Measurements from ENCODE around the gene CFB. TPM values are rescaled to one million over a fixed set of nuclear protein-coding genes. Genes with fewer than 3 reads are reported as not detected.
A peak's percentile ranks its signal among the peaks of the same experiment; 100 is the strongest.
"Not testable (repeated sequence)": the region's sequence is repeated elsewhere in the genome, so short reads cannot be mapped to it uniquely, and the experiment has no call there.

Gene CFB
- total RNA-seq, 1 donor from 2014 or later = not detected

DNA sequence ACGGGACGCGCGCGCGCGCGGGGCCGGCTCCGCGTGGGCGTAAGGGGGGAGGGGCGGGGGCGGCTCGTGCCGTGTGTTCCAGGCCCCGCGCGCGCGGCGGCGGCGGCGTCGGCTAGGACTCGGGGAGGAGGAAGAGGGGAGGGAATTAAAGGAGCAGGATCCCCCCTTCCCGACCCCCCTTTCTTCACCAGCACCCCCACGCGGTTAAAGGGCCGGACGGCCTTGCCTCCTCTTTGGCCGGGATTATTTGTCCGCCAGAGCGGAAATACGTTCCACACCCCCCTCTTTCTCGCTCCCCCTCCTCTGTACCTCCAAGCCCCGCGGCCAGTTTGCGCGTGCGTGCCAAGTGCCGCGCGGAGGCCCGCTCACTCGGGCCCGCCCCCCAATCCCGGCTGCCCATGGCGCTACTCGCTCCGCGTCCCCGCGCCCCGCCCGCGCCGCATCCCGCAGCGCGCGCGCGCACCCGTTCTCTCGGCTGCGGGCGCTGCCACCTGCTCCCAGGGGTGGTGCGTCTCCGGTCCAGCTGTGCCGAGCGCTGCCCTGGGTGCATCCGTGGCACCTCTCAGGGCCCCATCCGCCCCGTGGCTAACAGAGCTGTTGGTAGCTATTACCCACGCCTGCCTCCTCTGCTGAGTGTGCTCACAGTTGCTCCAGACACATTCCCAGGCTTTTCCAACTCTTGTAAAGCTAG, 43.8 kb upstream of the CFB start, which contains the start of gene ZBTB12:
ZBTB12 (minus strand) TSS at position 134 of the 691 bp plus-strand sequence. CDS start 781 bp downstream, outside the sequence.
- no peaks in the 10 kb centered on the region for H3K36me3 Mint-ChIP-seq (ENCODE audit: low read depth)
- TF ChIP-seq, protein P1, sequence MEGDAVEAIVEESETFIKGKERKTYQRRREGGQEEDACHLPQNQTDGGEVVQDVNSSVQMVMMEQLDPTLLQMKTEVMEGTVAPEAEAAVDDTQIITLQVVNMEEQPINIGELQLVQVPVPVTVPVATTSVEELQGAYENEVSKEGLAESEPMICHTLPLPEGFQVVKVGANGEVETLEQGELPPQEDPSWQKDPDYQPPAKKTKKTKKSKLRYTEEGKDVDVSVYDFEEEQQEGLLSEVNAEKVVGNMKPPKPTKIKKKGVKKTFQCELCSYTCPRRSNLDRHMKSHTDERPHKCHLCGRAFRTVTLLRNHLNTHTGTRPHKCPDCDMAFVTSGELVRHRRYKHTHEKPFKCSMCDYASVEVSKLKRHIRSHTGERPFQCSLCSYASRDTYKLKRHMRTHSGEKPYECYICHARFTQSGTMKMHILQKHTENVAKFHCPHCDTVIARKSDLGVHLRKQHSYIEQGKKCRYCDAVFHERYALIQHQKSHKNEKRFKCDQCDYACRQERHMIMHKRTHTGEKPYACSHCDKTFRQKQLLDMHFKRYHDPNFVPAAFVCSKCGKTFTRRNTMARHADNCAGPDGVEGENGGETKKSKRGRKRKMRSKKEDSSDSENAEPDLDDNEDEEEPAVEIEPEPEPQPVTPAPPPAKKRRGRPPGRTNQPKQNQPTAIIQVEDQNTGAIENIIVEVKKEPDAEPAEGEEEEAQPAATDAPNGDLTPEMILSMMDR (conservative IDR thresholded peaks at IDR 0.05) = no peak
- peak; percentile 95 for DNase-seq (ENCODE audit: low read depth, low spot score)
- H3K4me1 Mint-ChIP-seq = peaks cover 37% of the 10 kb centered on the region
- no peaks in the 10 kb centered on the region for H3K9me3 Mint-ChIP-seq
- peak within 1 kb of the TSS; percentile 89 for H3K4me3 Mint-ChIP-seq
- H3K27ac Mint-ChIP-seq (ENCODE audit: unreplicated experiment) = peak within 1 kb of the TSS; percentile 43
- H3K27me3 Mint-ChIP-seq (ENCODE audit: low read depth) = peaks cover 14% of the 10 kb centered on the region

DNA sequence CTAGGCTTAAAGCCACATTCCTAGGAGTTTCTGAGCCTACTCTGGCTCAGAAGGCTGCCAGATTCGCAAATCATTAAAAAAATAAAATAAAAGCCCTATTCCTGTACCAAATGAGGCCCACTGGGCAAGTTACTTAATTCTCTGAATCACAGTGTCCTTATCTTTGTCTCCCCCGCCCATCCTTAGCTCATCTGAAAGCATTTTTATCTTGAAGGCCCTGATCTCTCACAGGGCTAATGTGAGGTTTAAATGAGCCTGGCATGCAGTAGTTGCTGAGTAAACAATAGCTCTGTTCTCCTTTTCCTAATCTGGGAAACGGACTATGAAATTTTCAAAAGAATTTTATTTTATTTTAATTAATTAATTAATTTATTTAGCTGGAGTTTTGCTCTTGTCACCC, 41.9 kb upstream of the CFB start:
- Mint-ChIP-seq H3K36me3 (ENCODE audit: low read depth) (no peaks in the 10 kb centered on the region), H3K4me1 (peaks cover 26% of the 10 kb centered on the region), H3K27me3 (ENCODE audit: low read depth) (peaks cover 14% of the 10 kb centered on the region), H3K9me3 (no peaks in the 10 kb centered on the region), H3K27ac (ENCODE audit: unreplicated experiment) (no peak overlapping the region), H3K4me3 (peak overlapping the region; percentile 55)
- TF ChIP-seq, protein P1 (conservative IDR thresholded peaks at IDR 0.05) = no peak
- DNase-seq (ENCODE audit: low read depth, low spot score) = no peak

DNA sequence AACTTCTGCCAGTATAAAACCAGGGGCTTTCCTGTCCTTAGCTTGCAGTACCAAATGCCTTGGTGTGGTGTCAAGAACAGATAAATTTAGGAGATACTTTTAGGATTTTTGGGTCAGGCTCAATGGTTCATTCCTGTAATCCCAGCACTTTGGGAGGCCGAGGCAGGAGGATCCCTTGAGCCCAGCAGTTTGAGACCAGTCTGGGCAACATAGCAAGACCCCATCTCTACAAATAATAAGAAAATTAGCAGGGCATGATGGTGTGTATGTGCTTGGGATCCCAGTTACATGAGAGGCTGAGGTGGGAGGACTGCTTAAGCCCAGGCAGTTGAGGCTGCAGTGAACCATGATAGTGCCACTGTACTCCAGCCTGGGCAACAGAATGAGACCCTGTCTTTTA, 40.9 kb upstream of the CFB start:
- TF ChIP-seq, protein P1 (conservative IDR thresholded peaks at IDR 0.05) = no peak
- H3K27me3 Mint-ChIP-seq (ENCODE audit: low read depth) = peaks cover 14% of the 10 kb centered on the region
- H3K9me3 Mint-ChIP-seq = no peaks in the 10 kb centered on the region
- no peak overlapping the region for H3K27ac Mint-ChIP-seq (ENCODE audit: unreplicated experiment)
- no peaks in the 10 kb centered on the region for H3K36me3 Mint-ChIP-seq (ENCODE audit: low read depth)
- peaks cover 16% of the 10 kb centered on the region for H3K4me1 Mint-ChIP-seq
- H3K4me3 Mint-ChIP-seq = peak overlapping the region; percentile 72
- no peak for DNase-seq (ENCODE audit: low read depth, low spot score)

DNA sequence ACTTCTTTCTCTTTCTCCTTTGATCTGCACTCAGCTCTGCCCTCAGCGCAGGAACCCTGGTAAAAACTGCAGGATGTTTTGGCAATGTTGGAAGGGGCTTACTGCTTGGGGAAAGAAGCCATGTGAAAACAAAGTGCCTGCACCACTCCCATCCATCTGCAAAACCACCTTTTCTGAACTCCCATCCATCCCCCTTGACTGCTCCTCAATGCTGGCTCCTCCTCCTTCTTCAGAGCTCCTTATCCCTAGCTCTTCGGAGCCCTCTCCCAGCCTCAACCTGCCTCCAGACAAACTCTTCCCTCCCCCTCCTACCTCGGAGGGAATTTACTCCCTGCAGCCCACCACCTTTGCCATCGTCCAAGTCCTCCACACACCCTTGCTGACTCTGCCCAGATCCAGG, 39.8 kb upstream of the CFB start:
- TF ChIP-seq, protein P1 (conservative IDR thresholded peaks at IDR 0.05) = no peak
- Mint-ChIP-seq H3K27ac (ENCODE audit: unreplicated experiment) (no peak overlapping the region), H3K36me3 (ENCODE audit: low read depth) (no peaks in the 10 kb centered on the region), H3K4me1 (peaks cover 16% of the 10 kb centered on the region), H3K27me3 (ENCODE audit: low read depth) (peaks cover 14% of the 10 kb centered on the region), H3K9me3 (no peaks in the 10 kb centered on the region), H3K4me3 (no peak overlapping the region)
- DNase-seq (ENCODE audit: low read depth, low spot score) = no peak

DNA sequence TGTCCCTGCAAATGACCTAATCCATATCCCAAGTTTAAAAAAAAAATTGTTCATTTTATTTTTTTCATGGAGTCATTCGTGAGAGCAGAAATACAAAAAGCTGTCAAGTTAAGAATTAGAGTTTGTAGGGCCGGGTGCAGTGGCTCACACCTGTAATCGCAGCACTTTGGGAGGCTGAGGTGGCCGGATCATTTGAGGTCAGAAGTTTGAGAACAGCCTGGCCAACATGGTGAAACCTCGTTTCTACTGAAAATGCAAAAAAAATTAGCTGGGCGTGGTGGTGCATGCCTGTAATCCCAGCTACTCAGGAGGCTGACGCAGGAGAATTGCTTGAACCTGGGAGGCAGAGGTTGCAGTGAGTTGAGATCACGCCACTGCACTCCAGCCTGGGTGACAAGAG, 39.2 kb upstream of the CFB start:
- H3K4me3 Mint-ChIP-seq; DNase-seq (ENCODE audit: low read depth, low spot score); H3K27ac Mint-ChIP-seq (ENCODE audit: unreplicated experiment); H3K36me3 Mint-ChIP-seq (ENCODE audit: low read depth); H3K9me3 Mint-ChIP-seq: not testable (repeated sequence)
- Mint-ChIP-seq H3K4me1 (peaks cover 16% of the 10 kb centered on the region), H3K27me3 (ENCODE audit: low read depth) (peaks cover 14% of the 10 kb centered on the region)

DNA sequence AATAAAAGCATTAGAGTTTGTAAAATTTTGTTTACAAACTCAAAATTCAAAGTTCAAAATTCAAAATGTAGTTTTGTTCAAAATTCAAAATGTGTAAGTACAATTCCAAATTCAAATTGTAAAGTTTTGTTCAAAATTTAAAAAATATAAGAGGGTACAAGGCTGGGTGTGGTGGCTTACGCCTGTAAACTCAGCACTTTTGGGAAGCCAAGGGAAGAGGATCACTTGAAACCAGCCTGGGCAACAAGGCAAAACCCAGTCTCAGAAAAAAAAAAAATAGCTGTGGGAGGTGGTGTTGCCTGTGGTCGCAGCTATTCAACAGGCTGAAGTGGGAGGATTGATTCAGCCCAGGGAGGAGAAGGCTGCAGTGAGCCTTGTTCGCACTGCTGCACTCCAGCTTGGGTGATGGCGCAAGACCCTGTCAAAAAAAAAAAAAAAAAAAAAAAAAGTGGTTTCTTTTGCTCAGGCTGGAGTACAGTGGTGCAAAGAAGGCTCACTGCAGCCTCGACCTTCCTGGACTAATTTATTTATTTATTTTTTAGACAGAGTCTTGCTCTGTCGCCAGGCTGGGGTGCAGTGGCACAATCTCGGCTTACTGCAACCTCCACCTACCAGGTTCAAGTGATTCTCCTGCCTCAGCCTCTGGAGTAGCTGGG, 38.6 kb upstream of the CFB start:
- H3K27me3 Mint-ChIP-seq (ENCODE audit: low read depth) = peaks cover 14% of the 10 kb centered on the region
- no peak overlapping the region for H3K4me3 Mint-ChIP-seq
- H3K36me3 Mint-ChIP-seq (ENCODE audit: low read depth) = no peaks in the 10 kb centered on the region
- TF ChIP-seq, protein P1 (conservative IDR thresholded peaks at IDR 0.05) = no peak
- peaks cover 15% of the 10 kb centered on the region for H3K4me1 Mint-ChIP-seq
- no peak overlapping the region for H3K27ac Mint-ChIP-seq (ENCODE audit: unreplicated experiment)
- DNase-seq (ENCODE audit: low read depth, low spot score) = no peak
- no peaks in the 10 kb centered on the region for H3K9me3 Mint-ChIP-seq

DNA sequence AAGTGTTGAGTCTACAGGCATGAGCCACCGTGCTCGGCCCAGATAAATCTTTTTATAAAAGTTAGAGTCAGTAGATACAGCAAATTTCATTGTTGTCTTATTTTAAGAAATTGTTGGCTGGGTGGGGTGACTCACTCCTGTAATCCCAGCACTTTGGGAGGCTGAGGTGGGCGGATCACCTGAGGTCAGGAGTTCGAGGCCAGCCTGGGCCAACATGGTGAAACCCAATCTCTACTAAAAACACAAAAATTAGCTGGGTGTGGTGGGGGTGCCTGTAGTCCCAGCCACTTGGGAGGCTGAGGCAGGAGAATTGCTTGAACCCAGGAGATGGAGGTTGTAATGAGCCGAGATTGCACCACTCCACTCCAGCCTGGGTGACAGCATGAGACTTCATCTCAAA, 37.6 kb upstream of the CFB start:
- H3K9me3 Mint-ChIP-seq; DNase-seq (ENCODE audit: low read depth, low spot score); H3K36me3 Mint-ChIP-seq (ENCODE audit: low read depth); H3K27ac Mint-ChIP-seq (ENCODE audit: unreplicated experiment); H3K4me1 Mint-ChIP-seq: not testable (repeated sequence)
- H3K27me3 Mint-ChIP-seq (ENCODE audit: low read depth) = peaks cover 11% of the 10 kb centered on the region
- H3K4me3 Mint-ChIP-seq = peak overlapping the region; percentile 3

Measured in neural crest cell (in vitro differentiated cells).